Motor neuron (in vitro differentiated cells): ENCODE data around the gene ISG20. TPM values are rescaled to one million over a fixed set of nuclear protein-coding genes. Genes with fewer than 3 reads are reported as not detected.

ENCODE experiments used
- ATAC-seq, 8 experiments: fragments of 200-7000 bp; cut with Tn5 transposase; replicated peaks in 6 of 8; 2 replicates each; pipeline ENCODE4 v1.8.0; 2021; ENCODE audit warnings: mild to moderate bottlenecking in 8 of 8, moderate library complexity in 8 of 8
- H3K27ac ChIP-seq, 2 donors: fragments of 250-450 bp; sonication (Bioruptor Pico); 2 replicates each; pipeline ENCODE4 v1.9.0; 2021; ENCODE audit warnings: antibody characterized with exemption in 2 of 2, mild to moderate bottlenecking in 2 of 2, moderate library complexity in 1 of 2
- H3K4me1 ChIP-seq, 2 donors: fragments of 250-450 bp; sonication (Bioruptor Pico); replicated peaks in 1 of 2; 2 replicates each; pipeline ENCODE4 v1.6.1; 2021; ENCODE audit warnings: antibody characterized with exemption in 2 of 2, mild to moderate bottlenecking in 2 of 2, moderate library complexity in 1 of 2
- H3K4me3 ChIP-seq, 5 donors: fragments of 250-450 bp; sonication (Bioruptor Pico); 2 replicates each; pipeline ENCODE4 v1.9.0; 2021; ENCODE audit warnings: antibody characterized with exemption in 5 of 5, mild to moderate bottlenecking in 5 of 5, moderate library complexity in 4 of 5
- WGBS, 10 experiments: fragments of 450-650 bp; shearing (Covaris generic); methylation state at CpG; one replicate each; pipeline ENCODE4 v1.0.0; 2022; 5-methylcytosine and 5-hydroxymethylcytosine counted together
- in situ Hi-C, 9 experiments: fragments of 400-800 bp; cut with MboI; loops; one replicate each; pipeline ENCODE4 v1.15.0; 2021; ENCODE audit warnings: low sequenced_read_pairs in 9 of 9, low pct_unique_long_range_greater_than_20kb in 2 of 9; ENCODE audit not compliant: unreplicated experiment in 9 of 9
- total RNA-seq, 8 experiments: library from RNA; unstranded; fragments of 300-600 nt; gene quantifications; 2 replicates each; pipeline versions ENCODE4 v1.2.3 to v1.2.4, GENCODE V29; 2022

Gene ISG20
- total RNA-seq, 8 experiments from 2014 or later: 0.69 to 12.9 (median 2.5) TPM

DNA sequence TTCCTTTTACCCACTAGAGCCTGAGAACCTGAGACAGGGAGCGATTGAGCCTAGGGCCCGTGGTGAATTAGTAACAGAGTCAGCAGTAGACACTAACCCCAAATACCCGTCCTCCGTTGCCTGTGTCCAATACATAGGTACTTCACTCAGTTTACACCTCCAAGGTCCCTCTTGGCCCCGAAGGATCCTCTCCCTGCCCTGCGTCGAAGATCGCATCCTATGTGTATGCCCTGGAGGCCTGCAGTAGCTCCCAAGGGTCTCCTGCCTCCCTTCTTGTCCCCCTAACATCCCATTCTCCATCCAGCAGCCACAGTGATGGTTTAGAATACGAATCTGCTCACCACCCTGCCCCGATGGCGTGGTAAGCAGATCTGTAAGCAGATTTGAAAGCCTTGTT, 67.0 kb downstream of the ISG20 start:
- Histone ChIP-seq H3K4me3 (peak overlapping the region in 3 of 5 donors; percentile 27 to 33 (median 32)), H3K27ac (no peak overlapping the region), H3K4me1 (peaks cover 0 to 2% of the 10 kb centered on the region in 2 donors)
- in situ Hi-C loops: no loop called here
- WGBS, 10 experiments: 20 to 100% (median 62%) methylated on average over 1 to 6 of the region's 11 CpGs; no CpG with 5 or more reads in 2 of the 10 experiments
- no peak for ATAC-seq

Other genes with a start within 250 kb of the ISG20 start
- gene MRPL46, start 171.6 kb upstream of the ISG20 start, total RNA-seq: 10 to 100 TPM; 22.8 to 35.8 (median 30.1) TPM
- gene MRPS11, start 171.3 kb upstream of the ISG20 start, total RNA-seq: 10 to 100 TPM; 27.2 to 69.7 (median 44.3) TPM
- 10 to 100 TPM in 4 of 8 experiments, 1 to 10 TPM in 4; 5.5 to 16.4 (median 10.6) TPM for gene DET1, start 92.3 kb upstream of the ISG20 start, total RNA-seq
- gene AEN, start 17.7 kb upstream of the ISG20 start, total RNA-seq: 10 to 100 TPM; 15.0 to 65.1 (median 43.1) TPM
- gene ACAN, start 164.4 kb downstream of the ISG20 start, total RNA-seq: 1 to 10 TPM in 1 of 8 experiments, under 1 TPM in 6, not detected in 1; under 0.01 to 1.1 (median 0.24) TPM